Transverse colon (tissue), 1 donor: ENCODE data around the gene CLCNKB.

Source experiments
- EP300 ChIP-seq: sonication (generic); formaldehyde crosslinking; IDR thresholded peaks from one replicate; pipeline ENCODE4 v1.6.1; 2017; ENCODE audit warnings: antibody characterized with exemption, low read depth
- POLR2A ChIP-seq: fragments of 450-650 bp; IDR thresholded peaks from one replicate; pipeline ENCODE4 v1.6.1; 2016; ENCODE audit warnings: antibody characterized with exemption, mild to moderate bottlenecking, moderate library complexity

GRCh38 chr1:16066245-16066644 lies 22.7 kb downstream of the CLCNKB start:
- TF ChIP-seq EP300 (no peak), POLR2A (no peak)
